Measurements from ENCODE around the gene REC8.

The REC8 gene

GRCh38 chr14:24138396-24139271, 33.2 kb upstream of the REC8 start:
- no peak for DNase-seq (ENCODE audit: low read depth in 2 of 2)

- no peak for DNase-seq (ENCODE audit: low read depth in 2 of 2)
Measured at GRCh38 chr14:24139272-24139934, 32.5 kb upstream of the REC8 start.

- peak; percentile 98 for DNase-seq (ENCODE audit: low read depth in 2 of 2)
Measured at GRCh38 chr14:24141097-24141880, 30.6 kb upstream of the REC8 start, which contains the start of gene EMC9. EMC9 (minus strand) TSS chr14:24141591; CDS start chr14:24141304, 287 bp downstream.

- DNase-seq (ENCODE audit: low read depth in 2 of 2): no peak
Measured at GRCh38 chr14:24143511-24143910, 28.4 kb upstream of the REC8 start.

- no peak for DNase-seq (ENCODE audit: low read depth in 2 of 2)
Measured at GRCh38 chr14:24144451-24144850, 27.4 kb upstream of the REC8 start.

- DNase-seq (ENCODE audit: low read depth in 2 of 2): no peak
Measured at GRCh38 chr14:24145219-24145618, 26.7 kb upstream of the REC8 start.

- DNase-seq (ENCODE audit: low read depth in 2 of 2): no peak
Measured at GRCh38 chr14:24145690-24146452, 26.0 kb upstream of the REC8 start.

- peak; percentile 87 to 91 for DNase-seq (ENCODE audit: low read depth in 2 of 2)
Measured at GRCh38 chr14:24146453-24146977, 25.4 kb upstream of the REC8 start, which contains the start of gene PSME2. PSME2 (minus strand) TSS chr14:24146610; CDS start chr14:24146581, 29 bp downstream.

GRCh38 chr14:24146978-24147760, 24.7 kb upstream of the REC8 start, which contains the start of gene RNF31:
RNF31 (plus strand) TSS chr14:24147498; CDS start chr14:24147699, 201 bp downstream.
- DNase-seq (ENCODE audit: low read depth in 2 of 2): peak; percentile 91 to 93

- no peak for DNase-seq (ENCODE audit: low read depth in 2 of 2)
Measured at GRCh38 chr14:24147761-24148428, 24.0 kb upstream of the REC8 start.

GRCh38 chr14:24149302-24149969, 22.4 kb upstream of the REC8 start:
- DNase-seq (ENCODE audit: low read depth in 2 of 2): no peak

GRCh38 chr14:24150061-24150460, 21.8 kb upstream of the REC8 start:
- DNase-seq (ENCODE audit: low read depth in 2 of 2): no peak

- no peak for DNase-seq (ENCODE audit: low read depth in 2 of 2)
Measured at GRCh38 chr14:24150567-24150966, 21.3 kb upstream of the REC8 start.

GRCh38 chr14:24150993-24151392, 20.9 kb upstream of the REC8 start:
- no peak for DNase-seq (ENCODE audit: low read depth in 2 of 2)

GRCh38 chr14:24151404-24152080, 20.3 kb upstream of the REC8 start:
- no peak for DNase-seq (ENCODE audit: low read depth in 2 of 2)

- DNase-seq (ENCODE audit: low read depth in 2 of 2): no peak
Measured at GRCh38 chr14:24155100-24155499, 16.8 kb upstream of the REC8 start.

- DNase-seq (ENCODE audit: low read depth in 2 of 2): no peak
Measured at GRCh38 chr14:24156840-24157239, 15.0 kb upstream of the REC8 start.

- no peak for DNase-seq (ENCODE audit: low read depth in 2 of 2)
Measured at GRCh38 chr14:24157331-24157730, 14.5 kb upstream of the REC8 start.

Data from fibroblast of skin of left biceps (primary cell).